GM12878 (cell line): Measurements from ENCODE around the gene B4GALT7. TPM values are rescaled to one million over a fixed set of nuclear protein-coding genes. Genes with fewer than 3 reads are reported as not detected.

Experiments used
- BRCA1 ChIP-seq: IDR thresholded peaks from 2 replicates; pipeline ENCODE4 v1.6.1; 2011; ENCODE audit warnings: low read depth, low read length, improper control_type of control experiment
- HDAC2 ChIP-seq: fragments of 200-600 bp; sonication (generic); IDR thresholded peaks from 2 replicates; pipeline ENCODE4 v1.6.1; 2017
- HDGF ChIP-seq: fragments of 450-650 bp; IDR thresholded peaks from 2 replicates; pipeline ENCODE4 v1.6.1; 2016; ENCODE audit warnings: antibody characterized with exemption
- IRF4 ChIP-seq: IDR thresholded peaks from 2 replicates; pipeline ENCODE4 v1.6.1; 2011; ENCODE audit warnings: low read depth, low read length
- KDM1A ChIP-seq: fragments of 200-600 bp; sonication (generic); IDR thresholded peaks from 2 replicates; pipeline ENCODE4 v1.6.1; 2016; ENCODE audit warnings: borderline replicate concordance
- MXI1 ChIP-seq: fragments of 150-350 bp; IDR thresholded peaks from 2 replicates; pipeline ENCODE4 v1.6.1; 2011; ENCODE audit warnings: low read depth, mild to moderate bottlenecking, inconsistent platforms, low read length, improper control_type of control experiment
- NFIC ChIP-seq: IDR thresholded peaks from 2 replicates; pipeline ENCODE4 v1.6.1; 2012; ENCODE audit warnings: low read depth, mild to moderate bottlenecking, inconsistent platforms, low read length, moderate library complexity
- PAX5 ChIP-seq: IDR thresholded peaks from 2 replicates; pipeline ENCODE4 v1.6.1; 2011; ENCODE audit warnings: low read depth, low read length, borderline replicate concordance
- POLR2AphosphoS5 ChIP-seq: IDR thresholded peaks from 2 replicates; pipeline ENCODE4 v1.6.1; 2011; ENCODE audit warnings: mild to moderate bottlenecking, low read length, inconsistent platforms
- SKIL ChIP-seq: fragments of 450-650 bp; IDR thresholded peaks from 2 replicates; pipeline ENCODE4 v1.6.1; 2017; ENCODE audit warnings: mild to moderate bottlenecking, low read depth, inconsistent platforms; ENCODE audit not compliant: poor library complexity, severe bottlenecking
- SRF ChIP-seq, 2 experiments: IDR thresholded peaks; 2 replicates each; pipeline ENCODE4 v1.6.1; 2011; ENCODE audit warnings: low read depth in 2 of 2, low read length in 2 of 2, mild to moderate bottlenecking in 1 of 2, moderate library complexity in 1 of 2
- ZNF217 ChIP-seq: fragments of 450-650 bp; IDR thresholded peaks from 2 replicates; pipeline ENCODE4 v1.6.1; 2017; ENCODE audit warnings: antibody characterized with exemption, mild to moderate bottlenecking
- ZNF24 ChIP-seq: fragments of 450-650 bp; IDR thresholded peaks from 2 replicates; pipeline ENCODE4 v1.6.1; 2017; ENCODE audit warnings: antibody characterized with exemption, mild to moderate bottlenecking
- ZNF622 ChIP-seq: fragments of 450-650 bp; IDR thresholded peaks from 2 replicates; pipeline ENCODE4 v1.6.1; 2017; ENCODE audit warnings: mild to moderate bottlenecking, inconsistent platforms
- polyA plus RNA-seq, 11 experiments: library from polyadenylated mRNA; depleted of rRNA in 4 of 11; unstranded in 6 of 11; stranded (reverse) in 5 of 11; fragments of >200 nt; fragmentation: Nextera tagmentation in 4 of 11; fragmentation: Illumina TruSeq in 1 of 11; extraction: Ambion mirVana in 4 of 11; extraction: Trizol in 1 of 11; gene quantifications; 1 replicate in 1 of 11; 2 replicates in 10 of 11; pipeline versions ENCODE4 v1.2.1 to v1.2.3, GENCODE V29; 2011 to 2016; ENCODE audit warnings: inconsistent platforms in 2 of 11, missing spikeins in 2 of 11, low read depth in 1 of 11
- total RNA-seq, 4 experiments: library from RNA; depleted of rRNA in 3 of 4; stranded (reverse); fragments of >200 nt in 3 of 4; fragmentation: Illumina TruSeq in 1 of 4; extraction: Trizol in 1 of 4; gene quantifications; 2 replicates each; pipeline versions ENCODE4 v1.2.1 to v1.2.3, GENCODE V29; 2013 to 2021
- TF ChIP-seq, protein P1 (sequence below): fragments of 150-350 bp; IDR thresholded peaks from 2 replicates; pipeline ENCODE4 v1.6.1; 2016; ENCODE audit warnings: low read depth, low read length
- TF ChIP-seq, protein P2 (sequence below): fragments of 450-650 bp; IDR thresholded peaks from 2 replicates; pipeline ENCODE4 v1.6.1; 2018; ENCODE audit warnings: borderline replicate concordance, mild to moderate bottlenecking; ENCODE audit not compliant: partially characterized antibody
- TF ChIP-seq, protein P3 (sequence below): fragments of 450-650 bp; formaldehyde crosslinking; IDR thresholded peaks from 2 replicates; pipeline ENCODE4 v1.4.0; 2022; ENCODE audit warnings: mild to moderate bottlenecking, moderate library complexity

Gene B4GALT7
- total and polyA plus RNA-seq, 10 of the 15 experiments (the other 5 are each of a cell fraction or from before 2014, with no cell fraction given), result 0.34 to 27.3 (median 16.4) TPM

- TF ChIP-seq, protein P1, sequence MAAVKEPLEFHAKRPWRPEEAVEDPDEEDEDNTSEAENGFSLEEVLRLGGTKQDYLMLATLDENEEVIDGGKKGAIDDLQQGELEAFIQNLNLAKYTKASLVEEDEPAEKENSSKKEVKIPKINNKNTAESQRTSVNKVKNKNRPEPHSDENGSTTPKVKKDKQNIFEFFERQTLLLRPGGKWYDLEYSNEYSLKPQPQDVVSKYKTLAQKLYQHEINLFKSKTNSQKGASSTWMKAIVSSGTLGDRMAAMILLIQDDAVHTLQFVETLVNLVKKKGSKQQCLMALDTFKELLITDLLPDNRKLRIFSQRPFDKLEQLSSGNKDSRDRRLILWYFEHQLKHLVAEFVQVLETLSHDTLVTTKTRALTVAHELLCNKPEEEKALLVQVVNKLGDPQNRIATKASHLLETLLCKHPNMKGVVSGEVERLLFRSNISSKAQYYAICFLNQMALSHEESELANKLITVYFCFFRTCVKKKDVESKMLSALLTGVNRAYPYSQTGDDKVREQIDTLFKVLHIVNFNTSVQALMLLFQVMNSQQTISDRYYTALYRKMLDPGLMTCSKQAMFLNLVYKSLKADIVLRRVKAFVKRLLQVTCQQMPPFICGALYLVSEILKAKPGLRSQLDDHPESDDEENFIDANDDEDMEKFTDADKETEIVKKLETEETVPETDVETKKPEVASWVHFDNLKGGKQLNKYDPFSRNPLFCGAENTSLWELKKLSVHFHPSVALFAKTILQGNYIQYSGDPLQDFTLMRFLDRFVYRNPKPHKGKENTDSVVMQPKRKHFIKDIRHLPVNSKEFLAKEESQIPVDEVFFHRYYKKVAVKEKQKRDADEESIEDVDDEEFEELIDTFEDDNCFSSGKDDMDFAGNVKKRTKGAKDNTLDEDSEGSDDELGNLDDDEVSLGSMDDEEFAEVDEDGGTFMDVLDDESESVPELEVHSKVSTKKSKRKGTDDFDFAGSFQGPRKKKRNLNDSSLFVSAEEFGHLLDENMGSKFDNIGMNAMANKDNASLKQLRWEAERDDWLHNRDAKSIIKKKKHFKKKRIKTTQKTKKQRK, result no peak
- no peak for TF ChIP-seq IRF4
- TF ChIP-seq, protein P2, sequence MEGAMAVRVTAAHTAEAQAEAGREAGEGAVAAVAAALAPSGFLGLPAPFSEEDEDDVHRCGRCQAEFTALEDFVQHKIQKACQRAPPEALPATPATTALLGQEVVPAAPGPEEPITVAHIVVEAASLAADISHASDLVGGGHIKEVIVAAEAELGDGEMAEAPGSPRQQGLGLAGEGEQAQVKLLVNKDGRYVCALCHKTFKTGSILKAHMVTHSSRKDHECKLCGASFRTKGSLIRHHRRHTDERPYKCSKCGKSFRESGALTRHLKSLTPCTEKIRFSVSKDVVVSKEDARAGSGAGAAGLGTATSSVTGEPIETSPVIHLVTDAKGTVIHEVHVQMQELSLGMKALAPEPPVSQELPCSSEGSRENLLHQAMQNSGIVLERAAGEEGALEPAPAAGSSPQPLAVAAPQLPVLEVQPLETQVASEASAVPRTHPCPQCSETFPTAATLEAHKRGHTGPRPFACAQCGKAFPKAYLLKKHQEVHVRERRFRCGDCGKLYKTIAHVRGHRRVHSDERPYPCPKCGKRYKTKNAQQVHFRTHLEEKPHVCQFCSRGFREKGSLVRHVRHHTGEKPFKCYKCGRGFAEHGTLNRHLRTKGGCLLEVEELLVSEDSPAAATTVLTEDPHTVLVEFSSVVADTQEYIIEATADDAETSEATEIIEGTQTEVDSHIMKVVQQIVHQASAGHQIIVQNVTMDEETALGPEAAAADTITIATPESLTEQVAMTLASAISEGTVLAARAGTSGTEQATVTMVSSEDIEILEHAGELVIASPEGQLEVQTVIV, result no peak
- TF ChIP-seq POLR2AphosphoS5, result peak; percentile 95
- TF ChIP-seq HDGF, result 0 out of 2 replicates have a peak, but pooled peaks have one; percentile 16
- no peak for TF ChIP-seq NFIC
- TF ChIP-seq PAX5, result peak; percentile 34; the same call in 1 of the 2 replicates
- no peak for TF ChIP-seq SKIL
- TF ChIP-seq HDAC2, result no peak
- TF ChIP-seq, protein P3, sequence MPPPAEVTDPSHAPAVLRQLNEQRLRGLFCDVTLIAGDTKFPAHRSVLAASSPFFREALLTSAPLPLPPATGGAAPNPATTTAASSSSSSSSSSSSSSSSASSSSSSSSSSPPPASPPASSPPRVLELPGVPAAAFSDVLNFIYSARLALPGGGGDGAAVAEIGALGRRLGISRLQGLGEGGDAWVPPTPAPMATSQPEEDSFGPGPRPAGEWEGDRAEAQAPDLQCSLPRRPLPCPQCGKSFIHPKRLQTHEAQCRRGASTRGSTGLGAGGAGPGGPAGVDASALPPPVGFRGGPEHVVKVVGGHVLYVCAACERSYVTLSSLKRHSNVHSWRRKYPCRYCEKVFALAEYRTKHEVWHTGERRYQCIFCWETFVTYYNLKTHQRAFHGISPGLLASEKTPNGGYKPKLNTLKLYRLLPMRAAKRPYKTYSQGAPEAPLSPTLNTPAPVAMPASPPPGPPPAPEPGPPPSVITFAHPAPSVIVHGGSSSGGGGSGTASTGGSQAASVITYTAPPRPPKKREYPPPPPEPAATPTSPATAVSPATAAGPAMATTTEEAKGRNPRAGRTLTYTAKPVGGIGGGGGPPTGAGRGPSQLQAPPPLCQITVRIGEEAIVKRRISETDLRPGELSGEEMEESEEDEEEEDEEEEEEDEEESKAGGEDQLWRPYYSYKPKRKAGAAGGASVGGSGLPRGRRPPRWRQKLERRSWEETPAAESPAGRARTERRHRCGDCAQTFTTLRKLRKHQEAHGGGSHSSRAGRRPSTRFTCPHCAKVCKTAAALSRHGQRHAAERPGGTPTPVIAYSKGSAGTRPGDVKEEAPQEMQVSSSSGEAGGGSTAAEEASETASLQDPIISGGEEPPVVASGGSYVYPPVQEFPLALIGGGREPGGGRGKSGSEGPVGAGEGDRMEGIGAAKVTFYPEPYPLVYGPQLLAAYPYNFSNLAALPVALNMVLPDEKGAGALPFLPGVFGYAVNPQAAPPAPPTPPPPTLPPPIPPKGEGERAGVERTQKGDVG, result no peak
- TF ChIP-seq SRF (IDR thresholded peaks at IDR 0.05; ENCODE audit: low read depth in 2 of 2, low read length in 2 of 2), result no peak
- TF ChIP-seq BRCA1, result no peak
- 0 out of 2 replicates have a peak, but pooled peaks have one; percentile 13 for TF ChIP-seq MXI1
- no peak for TF ChIP-seq ZNF622
- TF ChIP-seq ZNF24, result no peak
- no peak for TF ChIP-seq KDM1A
- TF ChIP-seq ZNF217, result no peak
These were observed 7.7 kb upstream of the B4GALT7 start, which contains the start of gene TMED9 (continued) for GRCh38 chr5:177592010-177592834.
